ENCODE results near the gene CABP4. TPM values are rescaled to one million over a fixed set of nuclear protein-coding genes. Genes with fewer than 3 reads are reported as not detected.

The CABP4 gene
- total RNA-seq, 1 experiment from 2014 or later, result not detected

- H3K36me3 Mint-ChIP-seq, result no peaks in the 10 kb centered on the region
- no peak overlapping the region for H3K27ac Mint-ChIP-seq
- ATAC-seq (no peak), DNase-seq (ENCODE audit: low spot score) (no peak)
- CTCF ChIA-PET, result no interaction called here
- H3K4me3 Mint-ChIP-seq, result no peak overlapping the region
- H3K27me3 Mint-ChIP-seq (ENCODE audit: low read depth), result peaks cover 5% of the 10 kb centered on the region
- H3K9me3 Mint-ChIP-seq, result no peaks in the 10 kb centered on the region
- POLR2A ChIA-PET, result no interaction called here
- H3K4me1 Mint-ChIP-seq, result no peaks in the 10 kb centered on the region
- no peak for TF ChIP-seq ZNF219 (CRISPR knock-in tag; IDR thresholded peaks at IDR 0.05; ENCODE audit: borderline replicate concordance)
- TF ChIP-seq ZNF425 (CRISPR knock-in tag; conservative IDR thresholded peaks at IDR 0.05), result no peak
- TF ChIP-seq PREB (CRISPR knock-in tag; IDR thresholded peaks at IDR 0.05; ENCODE audit: borderline replicate concordance), result no peak
- TF ChIP-seq USF1 (CRISPR knock-in tag; IDR thresholded peaks at IDR 0.05), result no peak
- no peak for TF ChIP-seq FOXK1 (CRISPR knock-in tag; IDR thresholded peaks at IDR 0.05)
- TF ChIP-seq ZNF416 (CRISPR knock-in tag; IDR thresholded peaks at IDR 0.05), result no peak
- TF ChIP-seq GABPB1 (CRISPR knock-in tag; IDR thresholded peaks at IDR 0.05), result no peak
- no peak for TF ChIP-seq AFF4 (CRISPR knock-in tag; IDR thresholded peaks at IDR 0.05; ENCODE audit: borderline replicate concordance)
- no peak for TF ChIP-seq GRHL2 (CRISPR knock-in tag; IDR thresholded peaks at IDR 0.05; ENCODE audit: insufficient replicate concordance, severe bottlenecking)
- no peak for TF ChIP-seq HMGA2 (CRISPR knock-in tag; IDR thresholded peaks at IDR 0.05)
These were observed 1.0 kb downstream of the CABP4 start for GRCh38 chr11:67456068-67456705.

GRCh38 chr11:67457453-67457852, 2.3 kb downstream of the CABP4 start:
- POLR2A ChIA-PET, result no interaction called here
- peaks cover 6% of the 10 kb centered on the region for H3K27me3 Mint-ChIP-seq (ENCODE audit: low read depth)
- no peaks in the 10 kb centered on the region for H3K9me3 Mint-ChIP-seq
- TF ChIP-seq FOXP1 (CRISPR knock-in tag; IDR thresholded peaks at IDR 0.05; ENCODE audit: borderline replicate concordance) (no peak), PREB (CRISPR knock-in tag; IDR thresholded peaks at IDR 0.05; ENCODE audit: borderline replicate concordance) (no peak), ZNF532 (CRISPR knock-in tag; IDR thresholded peaks at IDR 0.05; ENCODE audit: borderline replicate concordance) (no peak), HMGA2 (CRISPR knock-in tag; IDR thresholded peaks at IDR 0.05) (no peak), CREM (CRISPR knock-in tag; IDR thresholded peaks at IDR 0.05) (no peak), FOXP4 (CRISPR knock-in tag; IDR thresholded peaks at IDR 0.05) (no peak), ZNF425 (CRISPR knock-in tag; conservative IDR thresholded peaks at IDR 0.05) (no peak), RORB (CRISPR knock-in tag; IDR thresholded peaks at IDR 0.05) (no peak)

More at GRCh38 chr11:67457453-67457852, 2.3 kb downstream of the CABP4 start:
- Mint-ChIP-seq H3K4me3 (no peak overlapping the region), H3K4me1 (no peaks in the 10 kb centered on the region), H3K36me3 (no peaks in the 10 kb centered on the region), H3K27ac (no peak overlapping the region)
- CTCF ChIA-PET, result interaction anchor here (1.2 kb wide), 1 partner anchor 51 kb away, joined by 3 read pairs; no protein-coding TSS in a partner anchor
- no peak for ATAC-seq
- no peak for DNase-seq (ENCODE audit: low spot score)
